Coronary artery (tissue), 2 donors: Measurements from ENCODE around the gene GRK5.
"Not testable (repeated sequence)": the region's sequence is repeated elsewhere in the genome, so short reads cannot be mapped to it uniquely, and the experiment has no call there.

ENCODE experiments used
- DNase-seq: peaks from one replicate; pipeline ENCODE4 v3.0.0-alpha.2; 2017; ENCODE audit warnings: low spot score
- H3K27ac ChIP-seq, 2 donors: fragments of 200-600 bp; sonication (generic); one replicate each; pipeline ENCODE4 v1.5.1; 2016 to 2019
- H3K4me3 ChIP-seq: fragments of 200-600 bp; sonication (generic); 2 replicates; pipeline ENCODE4 v1.5.1; 2016; ENCODE audit warnings: mild to moderate bottlenecking, moderate library complexity
- TF ChIP-seq, protein P1 (sequence below): fragments of 200-600 bp; sonication (generic); IDR thresholded peaks from one replicate; pipeline ENCODE4 v1.5.1; 2019; ENCODE audit warnings: antibody characterized with exemption

The GRK5 gene

DNA sequence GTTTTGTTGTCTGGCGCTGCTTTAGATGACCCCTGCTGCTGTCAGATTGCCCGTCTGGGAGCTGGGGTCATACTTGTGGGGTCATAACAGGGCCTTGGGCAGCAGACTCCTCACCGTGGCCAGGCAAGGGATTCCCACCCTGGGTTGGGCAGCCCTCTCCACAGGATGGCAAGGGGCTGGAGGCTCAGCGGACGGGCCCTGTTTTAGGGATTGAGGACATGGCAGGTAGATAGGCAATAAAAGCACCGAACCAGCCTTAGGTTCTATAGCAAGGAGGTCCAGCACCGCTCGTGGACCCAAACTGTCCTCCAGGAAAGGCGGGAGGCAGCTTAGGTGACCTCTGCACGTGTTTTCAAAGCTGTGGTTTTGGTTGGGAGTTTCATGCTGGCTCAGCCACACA lies 60.0 kb downstream of the GRK5 start:
- DNase-seq = no peak
- TF ChIP-seq, protein P1, sequence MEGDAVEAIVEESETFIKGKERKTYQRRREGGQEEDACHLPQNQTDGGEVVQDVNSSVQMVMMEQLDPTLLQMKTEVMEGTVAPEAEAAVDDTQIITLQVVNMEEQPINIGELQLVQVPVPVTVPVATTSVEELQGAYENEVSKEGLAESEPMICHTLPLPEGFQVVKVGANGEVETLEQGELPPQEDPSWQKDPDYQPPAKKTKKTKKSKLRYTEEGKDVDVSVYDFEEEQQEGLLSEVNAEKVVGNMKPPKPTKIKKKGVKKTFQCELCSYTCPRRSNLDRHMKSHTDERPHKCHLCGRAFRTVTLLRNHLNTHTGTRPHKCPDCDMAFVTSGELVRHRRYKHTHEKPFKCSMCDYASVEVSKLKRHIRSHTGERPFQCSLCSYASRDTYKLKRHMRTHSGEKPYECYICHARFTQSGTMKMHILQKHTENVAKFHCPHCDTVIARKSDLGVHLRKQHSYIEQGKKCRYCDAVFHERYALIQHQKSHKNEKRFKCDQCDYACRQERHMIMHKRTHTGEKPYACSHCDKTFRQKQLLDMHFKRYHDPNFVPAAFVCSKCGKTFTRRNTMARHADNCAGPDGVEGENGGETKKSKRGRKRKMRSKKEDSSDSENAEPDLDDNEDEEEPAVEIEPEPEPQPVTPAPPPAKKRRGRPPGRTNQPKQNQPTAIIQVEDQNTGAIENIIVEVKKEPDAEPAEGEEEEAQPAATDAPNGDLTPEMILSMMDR = no peak
- Histone ChIP-seq H3K27ac (no peak overlapping the region), H3K4me3 (no peak overlapping the region)

DNA sequence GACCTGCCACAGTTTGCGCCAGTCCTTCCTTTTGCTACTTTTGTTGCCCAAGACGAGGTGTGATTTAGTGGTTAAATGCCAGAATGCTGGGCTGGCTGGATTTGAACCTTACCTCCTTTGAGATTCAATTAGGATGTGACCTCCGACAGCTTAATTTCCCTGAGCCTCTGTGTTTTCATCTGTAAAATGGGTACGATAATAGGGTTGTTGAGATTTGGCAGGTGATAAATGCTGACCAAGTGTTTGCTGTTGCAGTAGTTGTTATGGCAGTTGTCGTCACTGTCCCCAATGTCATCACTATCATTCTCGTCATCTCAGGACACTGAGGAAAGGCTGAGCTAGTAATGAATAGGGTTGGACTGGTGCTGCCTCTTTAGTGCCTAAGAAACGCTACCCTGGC lies 61.1 kb downstream of the GRK5 start:
- H3K27ac ChIP-seq = peak overlapping the region in 1 of 2 donors; percentile 72
- no peak overlapping the region for H3K4me3 ChIP-seq
- TF ChIP-seq, protein P1 = no peak
- DNase-seq = no peak

DNA sequence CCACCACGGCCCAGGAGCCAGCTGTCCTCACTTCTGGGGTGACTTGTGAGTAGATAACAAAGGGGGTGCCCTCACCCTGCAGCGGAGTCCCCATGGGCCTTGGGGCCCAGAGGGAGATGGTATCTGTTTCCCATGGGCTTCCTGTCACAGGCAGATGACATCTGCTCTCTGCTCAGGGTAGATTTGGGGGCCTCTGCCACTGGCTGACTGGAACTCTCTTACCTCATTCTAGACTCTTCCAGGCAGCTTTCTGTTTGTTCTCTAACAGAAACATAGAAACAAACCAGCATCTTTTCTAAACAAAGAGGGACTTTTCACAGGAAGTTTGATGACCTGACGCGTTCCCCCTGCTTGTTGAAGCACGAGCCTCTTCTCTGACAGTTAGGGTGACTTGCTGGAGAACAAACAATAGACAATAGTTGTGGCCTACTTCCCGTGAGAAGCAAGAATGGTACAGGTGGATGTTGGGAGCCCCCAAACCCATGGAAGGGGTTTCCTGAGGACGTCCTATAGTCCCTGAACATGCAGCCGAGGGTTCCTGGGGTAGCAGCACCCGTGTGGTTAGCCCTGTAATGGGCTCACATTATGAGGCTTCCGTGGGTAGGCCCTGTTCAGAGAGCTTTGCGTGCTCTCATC lies 61.6 kb downstream of the GRK5 start:
- Histone ChIP-seq H3K27ac (peak overlapping the region in 1 of 2 donors; percentile 72), H3K4me3 (no peak overlapping the region)
- DNase-seq = no peak
- TF ChIP-seq, protein P1 = no peak

DNA sequence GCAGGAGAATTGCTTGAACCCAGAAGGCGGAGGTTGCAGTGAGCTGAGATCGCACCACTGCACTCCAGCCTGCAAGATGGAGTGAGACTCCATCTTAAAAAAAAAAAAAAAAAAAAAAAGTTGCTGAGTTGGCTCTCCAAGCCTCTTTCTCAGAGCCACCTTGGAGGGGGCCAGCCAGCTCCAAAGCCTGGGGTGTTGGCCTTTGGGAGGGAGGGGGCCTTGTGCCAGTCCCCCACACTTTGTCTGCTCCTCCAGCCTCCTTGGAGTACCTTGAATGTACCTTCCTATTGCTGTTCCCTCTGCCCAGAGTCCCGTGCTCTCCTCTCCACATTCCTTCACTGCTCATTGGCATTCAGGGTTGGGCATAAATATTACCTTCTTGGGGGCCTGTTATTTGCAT lies 62.4 kb downstream of the GRK5 start:
- DNase-seq = no peak
- H3K27ac ChIP-seq = peak overlapping the region in 1 of 2 donors; percentile 85
- TF ChIP-seq, protein P1 = no peak
- H3K4me3 ChIP-seq = no peak overlapping the region

DNA sequence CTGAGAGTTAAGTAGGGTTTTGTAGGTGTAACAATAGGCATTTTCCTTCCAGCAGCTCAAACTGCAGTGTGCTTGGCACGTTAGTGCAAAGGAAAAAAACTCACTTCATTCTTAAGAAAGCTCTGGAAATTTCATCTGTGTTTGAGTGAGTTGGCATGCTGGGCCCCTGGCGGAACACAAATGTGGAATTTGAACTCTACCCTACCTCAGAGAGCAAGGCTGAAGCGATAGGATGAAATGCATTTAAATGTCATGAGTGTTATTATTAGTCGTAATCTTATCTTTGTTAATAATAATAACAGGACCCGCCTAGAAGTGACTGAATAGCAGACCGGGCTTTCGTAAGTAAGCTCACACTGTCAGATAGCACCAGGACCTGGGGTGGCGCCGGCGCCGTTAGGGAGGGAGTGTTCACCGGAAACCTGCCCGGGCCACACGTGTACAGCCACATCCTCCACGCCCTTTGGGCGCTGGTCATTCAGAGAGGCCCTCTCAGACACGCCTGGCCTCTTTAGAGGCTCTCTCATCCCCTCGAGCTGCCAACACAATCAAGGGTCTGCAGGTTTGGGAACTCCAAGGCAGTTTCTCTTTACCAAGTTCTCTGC lies 63.5 kb downstream of the GRK5 start:
- peak; percentile 88 for DNase-seq
- TF ChIP-seq, protein P1 = no peak
- H3K27ac ChIP-seq = peak overlapping the region; percentile 63 to 85
- H3K4me3 ChIP-seq = peak overlapping the region; percentile 3

DNA sequence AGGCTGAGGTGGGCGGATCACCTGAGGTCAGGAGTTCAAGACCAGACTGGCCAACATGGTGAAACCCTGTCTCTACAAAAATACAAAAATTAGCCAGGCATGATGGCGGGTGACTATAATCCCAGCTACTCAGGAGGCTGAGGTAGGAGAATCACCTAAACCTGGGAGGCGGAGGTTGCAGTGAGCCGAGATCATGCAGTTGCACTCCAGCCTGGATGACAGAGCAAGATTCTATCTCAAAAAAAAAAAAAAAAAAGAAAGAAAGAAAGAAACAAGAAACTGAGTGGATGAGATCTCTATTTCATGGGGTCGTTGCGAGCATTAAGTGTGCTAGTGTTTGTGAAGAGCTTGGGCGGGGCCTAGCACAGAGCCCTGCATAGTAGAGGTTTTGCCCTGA lies 65.0 kb downstream of the GRK5 start:
- peak overlapping the region; percentile 63 to 85 for H3K27ac ChIP-seq
- not testable (repeated sequence) for H3K4me3 ChIP-seq, DNase-seq

DNA sequence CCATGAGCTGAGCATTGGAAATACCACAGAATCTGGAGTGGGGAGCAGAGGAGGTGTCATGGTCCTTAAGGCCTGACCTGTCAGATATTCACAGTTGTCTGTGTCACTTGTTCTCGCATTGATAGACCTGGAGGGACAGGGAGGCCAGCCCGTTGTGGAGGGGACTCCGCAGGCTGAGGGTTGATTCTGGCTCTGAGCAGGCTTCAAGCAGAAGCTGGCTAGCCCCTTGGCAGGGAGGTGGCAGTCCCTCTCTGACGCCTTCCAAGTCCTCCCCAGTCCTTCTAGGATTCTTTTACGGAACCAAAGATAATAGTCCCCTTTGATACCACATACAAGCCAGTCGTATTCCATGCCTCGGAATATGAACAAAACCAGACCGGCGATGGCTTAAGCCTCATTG lies 65.4 kb downstream of the GRK5 start:
- DNase-seq = no peak
- TF ChIP-seq, protein P1 = no peak
- H3K4me3 ChIP-seq = no peak overlapping the region
- peak overlapping the region in 1 of 2 donors; percentile 67 for H3K27ac ChIP-seq
